ENCODE data around the gene TBL1XR1. TPM values are rescaled to one million over a fixed set of nuclear protein-coding genes. Genes with fewer than 3 reads are reported as not detected.

Gene TBL1XR1
- total RNA-seq, 4 donors from 2014 or later = 103 to 131 (median 112) TPM

DNA sequence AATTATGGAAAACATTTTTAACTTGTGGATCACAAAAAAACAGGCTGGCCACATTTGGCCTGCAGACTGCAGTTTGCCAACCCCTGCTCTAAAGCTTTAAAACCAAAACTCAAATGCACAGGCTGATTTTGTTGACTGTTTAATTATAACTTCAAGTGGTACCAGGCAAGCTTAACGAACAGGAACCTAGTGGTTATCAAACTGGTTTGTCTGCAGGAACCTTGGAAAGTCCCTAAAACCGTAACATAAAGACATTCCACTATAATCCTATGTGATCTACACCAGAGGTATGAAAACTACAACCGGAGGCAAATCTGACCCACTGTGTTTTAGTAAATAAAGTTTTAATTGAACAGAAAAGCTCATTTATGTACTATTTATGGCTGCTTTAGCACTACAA is 52.4 kb downstream of the TBL1XR1 start:
- TF ChIP-seq, protein P1, sequence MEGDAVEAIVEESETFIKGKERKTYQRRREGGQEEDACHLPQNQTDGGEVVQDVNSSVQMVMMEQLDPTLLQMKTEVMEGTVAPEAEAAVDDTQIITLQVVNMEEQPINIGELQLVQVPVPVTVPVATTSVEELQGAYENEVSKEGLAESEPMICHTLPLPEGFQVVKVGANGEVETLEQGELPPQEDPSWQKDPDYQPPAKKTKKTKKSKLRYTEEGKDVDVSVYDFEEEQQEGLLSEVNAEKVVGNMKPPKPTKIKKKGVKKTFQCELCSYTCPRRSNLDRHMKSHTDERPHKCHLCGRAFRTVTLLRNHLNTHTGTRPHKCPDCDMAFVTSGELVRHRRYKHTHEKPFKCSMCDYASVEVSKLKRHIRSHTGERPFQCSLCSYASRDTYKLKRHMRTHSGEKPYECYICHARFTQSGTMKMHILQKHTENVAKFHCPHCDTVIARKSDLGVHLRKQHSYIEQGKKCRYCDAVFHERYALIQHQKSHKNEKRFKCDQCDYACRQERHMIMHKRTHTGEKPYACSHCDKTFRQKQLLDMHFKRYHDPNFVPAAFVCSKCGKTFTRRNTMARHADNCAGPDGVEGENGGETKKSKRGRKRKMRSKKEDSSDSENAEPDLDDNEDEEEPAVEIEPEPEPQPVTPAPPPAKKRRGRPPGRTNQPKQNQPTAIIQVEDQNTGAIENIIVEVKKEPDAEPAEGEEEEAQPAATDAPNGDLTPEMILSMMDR (IDR thresholded peaks at IDR 0.05; ENCODE audit: low read depth) = no peak

DNA sequence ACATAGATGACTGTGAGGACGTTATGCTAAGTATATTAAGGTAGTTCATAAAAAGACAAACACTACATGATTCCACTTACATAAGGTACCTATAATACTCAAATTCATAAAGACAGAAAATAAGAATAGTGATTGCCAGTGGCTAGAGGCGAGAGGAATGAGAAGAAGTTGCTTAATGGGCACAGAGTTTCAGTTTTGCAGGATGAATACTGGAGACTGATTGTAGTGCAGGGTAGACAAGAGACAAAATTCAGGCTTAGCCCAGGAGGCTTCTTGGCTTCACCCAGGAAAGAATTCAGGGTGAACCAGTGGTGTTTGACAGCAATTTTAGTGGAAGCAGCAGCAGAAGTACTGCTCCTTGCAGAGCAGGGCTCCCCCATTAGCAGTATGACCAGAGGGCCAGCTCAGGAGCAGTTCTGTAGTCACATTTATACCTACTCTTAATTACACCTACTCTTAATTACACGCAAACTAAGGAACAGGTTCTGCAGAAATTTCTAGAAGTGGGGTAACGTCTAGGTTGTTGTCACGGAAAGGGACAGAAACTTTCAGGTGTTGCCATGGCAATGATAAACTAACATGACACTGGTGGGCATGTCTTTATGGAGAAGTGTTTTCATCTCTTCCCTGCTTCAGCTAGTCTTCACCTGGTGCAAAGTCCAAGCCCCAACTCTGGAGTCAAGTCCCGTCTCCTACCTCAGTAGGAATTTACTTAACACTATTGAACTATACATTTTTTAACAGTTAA is 55.2 kb downstream of the TBL1XR1 start:
- TF ChIP-seq, protein P1 (IDR thresholded peaks at IDR 0.05; ENCODE audit: low read depth) = no peak

DNA sequence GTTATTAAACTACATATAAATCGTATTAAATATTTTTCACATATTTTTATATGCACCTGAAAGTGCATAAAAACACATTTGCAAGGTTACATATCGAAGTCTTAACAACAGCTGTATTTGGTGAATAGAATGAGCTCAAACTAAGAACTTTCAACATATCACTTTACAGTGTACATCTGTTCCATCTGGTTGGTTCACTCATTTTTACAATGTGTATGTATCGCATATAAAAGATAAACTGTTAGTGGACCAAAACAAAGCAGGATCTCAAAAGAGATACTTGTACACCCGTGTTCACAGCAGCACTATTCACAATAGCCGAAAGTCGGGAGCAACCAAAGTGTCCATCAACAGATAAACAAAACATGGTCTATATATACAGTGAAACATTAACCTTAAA is 55.8 kb downstream of the TBL1XR1 start:
- TF ChIP-seq, protein P1 (IDR thresholded peaks at IDR 0.05; ENCODE audit: low read depth) = no peak

DNA sequence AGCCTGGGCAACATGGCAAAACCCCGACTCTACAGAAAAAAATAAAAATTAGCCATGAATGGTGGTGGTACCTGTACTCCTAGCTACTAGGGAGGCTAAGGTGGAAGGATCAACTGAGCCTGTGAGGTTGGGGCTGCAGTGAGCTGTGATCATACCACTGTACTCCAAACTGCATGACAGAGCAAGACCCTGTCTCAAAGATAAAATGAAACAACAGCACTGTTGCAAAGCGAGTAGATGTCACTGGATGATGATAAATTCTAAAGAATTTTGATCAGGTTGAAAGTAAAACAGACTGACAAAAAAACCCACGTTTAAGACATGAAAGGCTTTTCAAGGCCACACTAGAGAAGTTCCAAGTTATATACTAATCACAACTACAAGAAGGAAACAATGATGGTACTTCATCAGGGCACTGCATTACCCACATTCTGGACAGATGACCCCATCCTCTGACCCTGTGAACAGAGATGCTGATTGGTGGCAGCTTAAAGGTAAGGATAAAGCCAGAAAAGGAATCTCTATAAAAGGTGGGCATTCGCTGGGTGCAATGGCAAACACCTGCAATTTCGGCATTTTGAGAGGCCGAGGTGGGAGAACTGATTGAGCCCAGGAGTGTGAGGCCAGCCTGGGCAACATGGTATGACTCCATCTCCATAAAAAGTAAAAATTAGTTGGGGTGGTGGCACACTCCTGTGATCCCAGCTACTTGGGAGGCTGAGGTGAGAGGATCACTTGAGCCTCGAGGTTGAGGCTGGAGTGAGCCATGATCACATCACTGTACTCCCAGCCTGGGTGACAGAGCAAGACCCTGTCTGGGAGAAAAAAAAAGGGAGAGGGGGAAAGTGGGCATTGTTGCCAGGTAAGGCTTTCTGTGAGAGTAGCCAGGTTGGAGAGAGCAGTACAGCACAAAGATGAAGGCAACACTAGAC is 59.2 kb downstream of the TBL1XR1 start:
- TF ChIP-seq, protein P1 (IDR thresholded peaks at IDR 0.05; ENCODE audit: low read depth) = no peak

DNA sequence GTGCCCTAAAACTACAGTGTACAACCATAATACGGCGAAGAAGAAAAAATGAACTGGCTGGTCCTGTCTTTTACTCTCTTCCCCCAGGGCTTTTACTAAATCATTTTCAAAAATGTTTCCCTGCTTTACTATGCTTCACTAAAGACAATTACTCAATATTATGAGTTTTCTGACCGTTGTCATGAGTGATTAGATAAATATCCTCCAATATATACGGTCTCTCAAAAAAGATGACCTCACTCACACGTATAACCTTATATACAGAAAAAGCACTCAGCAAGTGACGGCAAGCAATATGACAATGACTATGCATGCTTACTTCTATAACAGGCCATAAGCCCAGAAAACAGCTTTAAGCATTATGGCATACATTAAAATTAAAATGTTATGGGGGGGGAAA is 60.5 kb downstream of the TBL1XR1 start:
- TF ChIP-seq, protein P1 (IDR thresholded peaks at IDR 0.05; ENCODE audit: low read depth) = no peak

DNA sequence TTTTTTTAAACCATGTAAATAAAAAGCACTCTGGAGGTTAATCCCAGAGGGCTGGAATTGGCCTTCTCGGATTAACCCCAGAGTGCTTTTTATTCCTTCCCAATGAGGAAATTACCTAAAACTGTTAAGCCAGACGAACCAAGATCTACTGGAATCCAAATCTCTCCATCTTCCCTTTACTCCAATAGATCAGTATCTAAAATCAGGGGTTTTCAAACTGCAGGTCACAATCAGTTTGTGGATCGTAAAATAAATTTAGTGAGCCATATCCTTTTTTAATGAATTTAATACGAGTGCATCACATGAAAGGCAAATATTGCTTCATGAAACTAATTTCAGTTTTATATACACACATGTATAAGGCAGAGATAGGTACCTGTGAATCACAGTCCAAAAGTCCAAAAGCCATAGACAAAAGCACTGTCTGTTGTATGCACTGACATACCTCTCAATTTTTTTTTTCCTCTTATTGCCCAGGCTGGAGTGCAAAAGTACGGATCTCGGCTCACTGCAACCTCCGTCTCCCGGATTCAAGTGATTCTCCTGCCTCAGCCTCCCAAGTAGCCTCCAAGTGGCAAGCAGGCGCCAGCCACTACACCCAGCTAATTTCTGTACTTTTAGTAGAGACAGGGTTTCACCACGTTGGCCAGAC is 61.3 kb downstream of the TBL1XR1 start:
- TF ChIP-seq, protein P1 (IDR thresholded peaks at IDR 0.05; ENCODE audit: low read depth) = no peak

DNA sequence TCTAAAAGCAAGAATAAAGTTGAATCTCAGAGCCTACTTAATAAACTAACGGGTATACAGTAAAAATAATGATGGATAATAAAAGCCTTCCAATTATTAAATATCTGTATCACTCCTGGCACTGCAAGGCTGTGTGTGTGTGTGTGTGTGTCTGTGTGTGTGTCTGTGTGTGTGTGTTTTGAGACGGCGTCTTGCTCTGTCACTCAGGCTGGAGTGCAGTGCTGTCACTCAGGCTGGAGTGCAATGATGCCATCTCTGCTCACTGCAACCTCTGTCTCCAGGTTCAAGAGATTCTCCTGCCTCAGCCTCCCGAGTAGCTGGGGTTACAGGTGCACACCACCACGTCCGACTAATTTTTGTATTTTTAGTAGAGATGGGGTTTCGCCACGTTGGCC is 62.5 kb downstream of the TBL1XR1 start:
- TF ChIP-seq, protein P1 (IDR thresholded peaks at IDR 0.05; ENCODE audit: low read depth) = no peak
